Measurements from ENCODE around the gene SRMS.
A peak's percentile ranks its signal among the peaks of the same experiment; 100 is the strongest.

The SRMS gene

GRCh38 chr20:63537525-63538203, 9.9 kb downstream of the SRMS start:
- peak; percentile 100 for DNase-seq (ENCODE audit: insufficient read length, low spot score)
- TF ChIP-seq CTCF (IDR thresholded peaks at IDR 0.05; ENCODE audit: insufficient read depth, missing control alignments), result peak; percentile 70
- FAIRE-seq, result no peak

GRCh38 chr20:63536997-63537524, 10.5 kb downstream of the SRMS start, which contains the start of gene PTK6:
Gene PTK6, minus strand, starts transcription at chr20:63537376. Its CDS starts 62 bp downstream, at chr20:63537314.
- FAIRE-seq (no peak), DNase-seq (ENCODE audit: insufficient read length, low spot score) (no peak)
- TF ChIP-seq CTCF (IDR thresholded peaks at IDR 0.05; ENCODE audit: insufficient read depth, missing control alignments), result no peak

GRCh38 chr20:63536241-63536977, 11.1 kb downstream of the SRMS start:
- DNase-seq (ENCODE audit: insufficient read length, low spot score) (no peak), FAIRE-seq (no peak)
- no peak for TF ChIP-seq CTCF (IDR thresholded peaks at IDR 0.05; ENCODE audit: insufficient read depth, missing control alignments)

- DNase-seq (ENCODE audit: insufficient read length, low spot score) (no peak), FAIRE-seq (no peak)
- TF ChIP-seq CTCF (IDR thresholded peaks at IDR 0.05; ENCODE audit: insufficient read depth, missing control alignments), result no peak
Observed at GRCh38 chr20:63534831-63535651, 12.5 kb downstream of the SRMS start.

GRCh38 chr20:63534427-63534830, 13.1 kb downstream of the SRMS start:
- FAIRE-seq (no peak), DNase-seq (ENCODE audit: insufficient read length, low spot score) (no peak)
- no peak for TF ChIP-seq CTCF (IDR thresholded peaks at IDR 0.05; ENCODE audit: insufficient read depth, missing control alignments)

- TF ChIP-seq CTCF (IDR thresholded peaks at IDR 0.05; ENCODE audit: insufficient read depth, missing control alignments), result no peak
- FAIRE-seq (no peak), DNase-seq (ENCODE audit: insufficient read length, low spot score) (no peak)
Observed at GRCh38 chr20:63533871-63534393, 13.6 kb downstream of the SRMS start.

Measured in D721Med (cell line).